WTC11 (cell line): ENCODE data around the gene RANBP10. TPM values are rescaled to one million over a fixed set of nuclear protein-coding genes. Genes with fewer than 3 reads are reported as not detected.

Experiments
- ATAC-seq: fragments of 200-7000 bp; cut with Tn5 transposase; 2 replicates; pipeline ENCODE4 v1.10.0; 2021; ENCODE audit warnings: mild to moderate bottlenecking, moderate library complexity
- CTCF ChIA-PET: fragments of 300-600 bp; sonication (Branson Sonifier 250); formaldehyde crosslinking; loops from one replicate; lab custom pipeline; 2021; ENCODE audit warnings: antibody characterized with exemption; lab: Charles Lee
- POLR2A ChIA-PET: fragments of 350-600 bp; sonication (Branson Sonifier 250); formaldehyde crosslinking; loops from one replicate; lab custom pipeline; 2021; ENCODE audit warnings: antibody characterized with exemption; lab: Charles Lee
- DNase-seq: peaks from one replicate; pipeline ENCODE4 v3.0.0; 2021; ENCODE audit warnings: low spot score
- H3K27ac Mint-ChIP-seq: 2 replicates; pipeline ENCODE4 v1.8.0; 2021; ENCODE audit warnings: mixed read lengths
- H3K27me3 Mint-ChIP-seq: 2 replicates; pipeline ENCODE4 v1.8.0; 2021; ENCODE audit warnings: low read depth, mild to moderate bottlenecking, moderate library complexity, mixed read lengths
- H3K36me3 Mint-ChIP-seq: 2 replicates; pipeline ENCODE4 v1.8.0; 2021; ENCODE audit warnings: mixed read lengths
- H3K4me1 Mint-ChIP-seq: 2 replicates; pipeline ENCODE4 v1.8.0; 2022; ENCODE audit warnings: mixed read lengths
- H3K4me3 Mint-ChIP-seq: 2 replicates; pipeline ENCODE4 v1.8.0; 2021; ENCODE audit warnings: mild to moderate bottlenecking, moderate library complexity, mixed read lengths
- H3K9me3 Mint-ChIP-seq: 2 replicates; pipeline ENCODE4 v1.8.0; 2021; ENCODE audit warnings: mixed read lengths
- CBFB ChIP-seq: sonication (generic); formaldehyde crosslinking; IDR thresholded peaks from 2 replicates; pipeline ENCODE4 v1.8.1; 2022; ENCODE audit warnings: mild to moderate bottlenecking, low read depth, missing genetic modification reagents
- ELF4 ChIP-seq: sonication (generic); formaldehyde crosslinking; IDR thresholded peaks from 2 replicates; pipeline ENCODE4 v1.8.1; 2022; ENCODE audit warnings: low read depth, mild to moderate bottlenecking, moderate library complexity, missing genetic modification reagents
- ERG ChIP-seq: fragments of 250-450 bp; sonication (Bioruptor Pico); IDR thresholded peaks from 2 replicates; pipeline ENCODE4 v1.8.0; 2021; ENCODE audit warnings: mild to moderate bottlenecking
- GABPB1 ChIP-seq: sonication (generic); formaldehyde crosslinking; IDR thresholded peaks from 2 replicates; pipeline ENCODE4 v1.8.1; 2023; ENCODE audit warnings: mild to moderate bottlenecking, missing genetic modification reagents
- GRHL2 ChIP-seq: fragments of 250-450 bp; sonication (Bioruptor Pico); IDR thresholded peaks from 2 replicates; pipeline ENCODE4 v1.8.0; 2022; ENCODE audit warnings: mild to moderate bottlenecking, moderate library complexity; ENCODE audit not compliant: insufficient replicate concordance, severe bottlenecking
- JAZF1 ChIP-seq: fragments of 250-450 bp; sonication (Bioruptor Pico); IDR thresholded peaks from 2 replicates; pipeline ENCODE4 v1.9.0; 2021; ENCODE audit warnings: moderate library complexity, mild to moderate bottlenecking, inconsistent platforms
- KAT7 ChIP-seq: sonication (generic); formaldehyde crosslinking; IDR thresholded peaks from 2 replicates; pipeline ENCODE4 v1.8.1; 2023; ENCODE audit warnings: missing genetic modification reagents, mild to moderate bottlenecking, borderline replicate concordance
- MXD4 ChIP-seq: fragments of 250-450 bp; sonication (Bioruptor Pico); IDR thresholded peaks from 2 replicates; pipeline ENCODE4 v1.8.0; 2021; ENCODE audit warnings: mild to moderate bottlenecking, moderate library complexity, borderline replicate concordance
- PREB ChIP-seq: sonication (generic); formaldehyde crosslinking; IDR thresholded peaks from 2 replicates; pipeline ENCODE4 v1.8.1; 2022; ENCODE audit warnings: mild to moderate bottlenecking, missing genetic modification reagents, moderate library complexity, borderline replicate concordance
- ZMAT4 ChIP-seq: fragments of 250-450 bp; sonication (Bioruptor Pico); IDR thresholded peaks from 2 replicates; pipeline ENCODE4 v1.9.0; 2021; ENCODE audit warnings: mild to moderate bottlenecking
- ZNF396 ChIP-seq: fragments of 250-450 bp; sonication (Bioruptor Pico); IDR thresholded peaks from 2 replicates; pipeline ENCODE4 v1.8.0; 2021; ENCODE audit warnings: mild to moderate bottlenecking, moderate library complexity, borderline replicate concordance
- ZNF423 ChIP-seq: fragments of 250-450 bp; sonication (Bioruptor Pico); IDR thresholded peaks from 2 replicates; pipeline ENCODE4 v2.1.2; 2022; ENCODE audit warnings: mild to moderate bottlenecking, moderate library complexity
- ZNF532 ChIP-seq: fragments of 250-450 bp; sonication (Bioruptor Pico); IDR thresholded peaks from 2 replicates; pipeline ENCODE4 v1.9.0; 2021; ENCODE audit warnings: mild to moderate bottlenecking, borderline replicate concordance
- ZSCAN18 ChIP-seq: fragments of 250-450 bp; sonication (Bioruptor Pico); IDR thresholded peaks from 2 replicates; pipeline ENCODE4 v2.1.2; 2022; ENCODE audit warnings: mild to moderate bottlenecking, moderate library complexity
- total RNA-seq: library from RNA; stranded (reverse); gene quantifications from 3 replicates; pipeline ENCODE4 v1.2.3, GENCODE V29; 2021

The RANBP10 gene
- total RNA-seq, 1 experiment from 2014 or later: 14.0 TPM

- TF ChIP-seq PREB (CRISPR knock-in tag) (no peak), ZNF396 (CRISPR knock-in tag) (no peak)
These were observed 38.1 kb upstream of the RANBP10 start (continued) for GRCh38 chr16:67844497-67844896.

GRCh38 chr16:67843343-67843765, 37.0 kb upstream of the RANBP10 start:
- peak overlapping the region; percentile 94 for H3K4me3 Mint-ChIP-seq
- ChIA-PET POLR2A (interaction anchor here (1.5 kb wide), 1 partner anchor 27 kb away, joined by 4 read pairs; no protein-coding TSS in a partner anchor), CTCF (interaction anchor here (0.8 to 4.4 kb wide), 5 partner anchors 22 to 242 kb away, joined by 3 to 58 read pairs (median 16); partner anchors contain the start of genes NFATC3 and NRN1L)
- peaks cover 48% of the 10 kb centered on the region for H3K4me1 Mint-ChIP-seq
- no peaks in the 10 kb centered on the region for H3K9me3 Mint-ChIP-seq
- DNase-seq: no peak
- H3K27ac Mint-ChIP-seq: 0 out of 2 replicates have a peak overlapping the region, but pooled peaks have one; percentile 54
- ATAC-seq: no peak
- H3K36me3 Mint-ChIP-seq: no peaks in the 10 kb centered on the region
- H3K27me3 Mint-ChIP-seq: no peaks in the 10 kb centered on the region
- TF ChIP-seq GABPB1 (CRISPR knock-in tag): no peak
- no peak for TF ChIP-seq MXD4 (CRISPR knock-in tag)
- no peak for TF ChIP-seq CBFB (CRISPR knock-in tag)
- TF ChIP-seq ZNF532: no peak
- no peak for TF ChIP-seq KAT7 (CRISPR knock-in tag)
- no peak for TF ChIP-seq JAZF1 (CRISPR knock-in tag)
- no peak for TF ChIP-seq ZSCAN18 (CRISPR knock-in tag)
- TF ChIP-seq PREB (CRISPR knock-in tag): no peak
- TF ChIP-seq GRHL2 (CRISPR knock-in tag): no peak
- no peak for TF ChIP-seq ZMAT4
- no peak for TF ChIP-seq ELF4 (CRISPR knock-in tag)
- TF ChIP-seq ERG (CRISPR knock-in tag): no peak
- TF ChIP-seq ZNF423 (CRISPR knock-in tag): no peak
